Measurements from ENCODE around the gene LYZL6. TPM values are rescaled to one million over a fixed set of nuclear protein-coding genes. Genes with fewer than 3 reads are reported as not detected.

The LYZL6 gene, protein sequence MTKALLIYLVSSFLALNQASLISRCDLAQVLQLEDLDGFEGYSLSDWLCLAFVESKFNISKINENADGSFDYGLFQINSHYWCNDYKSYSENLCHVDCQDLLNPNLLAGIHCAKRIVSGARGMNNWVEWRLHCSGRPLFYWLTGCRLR
- total RNA-seq = not detected in 2 replicates

DNA sequence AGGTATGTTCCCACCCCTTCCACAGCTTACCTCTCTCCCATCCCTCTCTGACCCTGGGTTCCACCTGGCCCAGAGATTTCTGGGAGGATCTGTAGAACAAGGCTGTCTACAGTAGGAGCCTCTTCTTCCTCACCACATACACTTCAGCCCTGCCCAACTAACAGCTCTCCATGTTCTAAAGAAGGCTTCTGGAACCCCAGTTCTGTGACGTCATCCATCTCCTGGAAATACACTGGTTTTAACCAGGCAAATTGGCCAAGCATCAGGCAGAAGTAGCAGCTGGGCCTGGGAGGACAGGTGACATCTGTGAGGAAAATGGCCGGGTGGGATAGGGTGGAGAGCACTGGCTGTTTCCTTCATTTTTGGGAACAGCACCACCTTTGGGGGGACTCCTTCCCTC, at the start of gene LYZL6:
Gene LYZL6 (minus strand): TSS at position 177 of the 400 bp plus-strand sequence. CDS start 4,357 bp downstream, outside the sequence.
- DNase-seq (ENCODE audit: low read depth in 2 of 2) = no peak

DNA sequence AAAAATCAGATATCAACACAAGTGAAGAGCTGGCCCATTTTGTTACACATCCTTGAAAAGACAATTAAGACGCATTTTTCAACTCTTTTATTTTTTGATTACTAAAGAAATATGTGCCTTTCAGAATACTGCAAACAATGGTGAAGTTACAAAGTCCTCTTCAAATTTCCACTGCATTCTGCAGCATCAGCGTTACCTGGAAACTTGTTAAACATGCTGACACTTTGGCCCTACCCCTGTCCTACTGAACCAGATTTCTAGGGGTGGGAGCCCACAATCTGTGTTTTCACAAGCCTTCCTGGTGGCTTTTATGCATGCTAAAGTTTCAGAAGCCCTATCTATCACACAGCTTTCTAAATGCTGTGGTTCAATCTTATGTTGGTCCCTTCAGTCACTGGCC, 47.6 kb upstream of the LYZL6 start:
- no peak for DNase-seq (ENCODE audit: low read depth in 2 of 2)

DNA sequence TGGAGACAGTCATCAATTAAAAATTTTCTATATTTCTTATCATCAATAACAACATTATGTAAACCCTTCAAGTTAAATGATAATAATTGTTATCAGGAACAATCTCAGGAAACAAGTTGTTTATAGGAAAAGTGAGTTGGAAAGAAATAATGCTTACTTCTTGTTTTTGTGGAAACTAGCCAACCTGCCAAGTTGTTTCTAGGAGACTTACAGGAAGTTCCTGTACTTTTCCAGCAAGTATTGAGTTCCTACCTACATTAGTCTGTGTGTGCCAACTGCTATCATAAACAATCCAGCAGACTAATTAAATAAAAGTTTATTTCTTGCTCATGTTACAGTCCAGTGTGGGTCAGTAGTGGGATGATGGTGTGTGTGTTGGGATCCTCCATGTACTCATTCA, 44.7 kb upstream of the LYZL6 start:
- DNase-seq (ENCODE audit: low read depth in 2 of 2) = peak in 1 of 2 donors; percentile 88

DNA sequence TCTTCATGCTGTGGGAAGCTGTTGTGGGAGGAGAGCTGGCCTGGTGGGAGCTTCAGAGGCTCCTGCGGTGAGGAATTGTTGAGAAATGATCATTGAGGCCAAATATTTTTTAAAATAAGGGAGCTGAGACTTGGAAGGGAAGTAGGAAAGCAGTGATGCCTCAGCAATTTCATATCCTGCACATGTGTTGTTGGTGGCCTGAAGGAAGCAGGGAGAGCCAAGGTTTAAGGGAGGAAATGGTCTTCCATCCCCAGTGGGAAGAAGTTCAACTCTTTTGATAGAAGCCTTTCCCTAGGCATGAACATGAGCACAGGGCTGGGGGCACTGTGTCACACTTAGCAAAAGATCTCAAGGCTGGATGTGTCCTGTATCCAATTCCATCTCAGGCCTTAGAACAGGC, 43.1 kb upstream of the LYZL6 start, which contains the start of gene CCL14:
Gene CCL14 (minus strand): TSS at position 87 of the 400 bp plus-strand sequence. CDS start 80 bp downstream, at position 7.
- DNase-seq (ENCODE audit: low read depth in 2 of 2) = peak in 1 of 2 donors; percentile 56

DNA sequence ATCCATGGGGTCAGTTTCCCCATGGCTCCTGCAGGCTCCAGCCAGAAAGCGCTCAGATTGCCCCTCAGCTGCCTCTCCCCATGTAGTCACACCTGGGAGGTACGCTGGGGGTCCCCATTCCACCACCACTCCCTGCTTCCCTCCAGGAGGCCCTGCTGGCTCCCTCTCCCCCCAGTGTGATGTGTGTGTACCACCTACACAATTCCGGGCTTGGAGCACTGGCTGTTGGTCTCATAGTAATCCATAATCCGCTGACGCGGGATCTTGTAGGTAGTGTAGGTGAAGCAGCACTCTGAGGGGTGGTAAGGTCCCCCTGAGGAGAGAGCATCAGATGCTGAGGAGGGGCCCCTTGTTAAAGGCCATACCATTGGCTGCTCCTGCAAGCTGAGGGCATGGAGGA, 40.6 kb upstream of the LYZL6 start:
- DNase-seq (ENCODE audit: low read depth in 2 of 2) = no peak

DNA sequence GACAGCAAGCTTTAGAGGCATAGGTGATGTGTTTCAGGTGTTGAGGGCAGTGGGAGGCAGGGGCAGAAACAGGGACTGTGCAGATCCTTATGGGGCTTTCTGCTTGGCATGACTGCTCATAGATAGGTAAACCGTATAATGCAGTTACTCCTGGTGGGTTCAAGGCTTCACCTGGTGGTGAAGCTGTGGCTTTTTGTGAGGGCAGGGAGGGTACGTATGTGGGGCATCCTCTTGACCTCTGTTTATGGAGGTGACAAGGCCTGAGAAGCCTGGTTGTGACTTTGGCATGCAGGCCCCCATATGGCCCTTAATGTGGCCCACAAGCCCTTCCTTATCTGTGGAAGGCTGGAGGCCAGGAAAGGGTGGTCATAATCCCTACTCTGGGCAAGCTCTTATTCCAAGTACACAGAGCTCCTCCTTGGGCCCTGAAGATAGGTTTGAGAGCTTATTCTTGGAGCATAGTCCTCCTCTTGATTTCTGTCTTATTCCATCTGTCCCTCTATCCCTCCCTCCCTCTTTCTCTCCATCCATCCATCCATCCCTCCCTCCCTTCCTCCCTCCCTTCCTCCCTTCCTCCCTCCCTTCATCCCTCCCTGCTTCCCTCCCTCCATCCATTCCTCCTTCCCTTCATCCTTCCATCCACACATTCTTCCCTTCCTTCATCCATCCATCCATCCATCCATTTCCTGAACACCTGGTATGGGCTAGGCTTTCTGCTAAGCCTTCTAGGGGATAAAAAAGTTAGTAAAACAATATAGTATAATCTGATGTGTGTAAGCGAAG, 39.1 kb upstream of the LYZL6 start:
- no peak for DNase-seq (ENCODE audit: low read depth in 2 of 2)

DNA sequence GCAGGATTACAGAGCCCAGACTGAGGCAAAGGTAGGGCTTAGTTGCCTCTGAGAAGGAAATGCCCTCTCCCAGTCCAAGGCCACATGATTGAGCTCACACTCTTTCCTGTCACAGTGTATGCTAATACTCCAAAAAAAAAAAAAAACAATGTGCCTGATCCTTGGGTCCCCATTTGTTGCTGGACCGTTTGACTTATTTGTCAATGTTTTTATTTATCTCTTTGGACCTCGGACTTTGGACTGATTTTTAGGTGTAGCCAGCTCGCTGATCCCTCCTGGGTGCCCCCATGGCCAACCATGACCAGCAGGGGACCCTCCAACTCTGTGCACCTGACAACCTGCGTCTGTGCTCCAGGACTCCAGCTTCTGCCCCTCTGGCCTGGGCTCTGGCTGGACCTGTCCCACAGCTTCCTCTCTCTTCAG, 38.4 kb upstream of the LYZL6 start:
- no peak for DNase-seq (ENCODE audit: low read depth in 2 of 2)

DNA sequence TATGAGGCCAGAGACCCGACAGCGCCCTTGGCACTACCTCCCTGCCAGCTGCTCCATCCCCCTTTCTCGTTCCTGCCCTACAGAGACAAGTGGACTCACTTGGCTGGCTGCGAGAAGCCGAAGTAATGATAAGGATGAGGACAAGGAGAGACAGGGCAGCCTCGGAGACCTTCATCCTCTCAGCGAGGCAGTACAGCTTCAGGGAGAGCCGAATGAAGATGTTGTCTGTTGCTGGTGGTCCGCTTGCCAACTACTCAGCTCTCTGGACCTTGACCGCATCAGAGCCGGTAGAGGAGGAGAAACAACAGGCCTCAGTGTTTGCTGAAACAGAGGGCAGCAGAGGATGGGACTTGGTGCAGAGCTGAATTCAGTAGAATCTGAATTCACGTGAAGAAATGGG, 37.7 kb upstream of the LYZL6 start, which contains the start of gene CCL16:
Gene CCL16 (minus strand): TSS at position 252 of the 400 bp plus-strand sequence. CDS start 77 bp downstream, at position 175.
- DNase-seq (ENCODE audit: low read depth in 2 of 2) = no peak

DNA sequence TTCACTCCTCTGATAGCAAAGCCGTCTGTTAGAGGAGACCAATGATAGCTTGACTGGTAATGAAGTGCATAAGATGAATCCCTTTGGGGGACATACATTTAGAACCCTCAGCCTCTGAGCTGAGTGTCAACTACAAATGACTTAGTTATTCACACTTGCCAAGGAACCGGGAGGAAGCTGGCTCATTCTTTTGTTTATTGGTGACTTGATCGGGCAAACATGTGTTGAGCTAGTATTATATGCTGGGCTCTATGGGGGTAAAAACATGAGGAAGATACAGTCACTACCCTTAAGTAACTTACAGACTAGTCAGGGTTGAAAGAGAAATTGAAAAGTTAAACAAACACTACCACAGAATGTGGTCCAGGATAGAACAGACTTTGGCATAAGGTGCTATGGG, 34.8 kb upstream of the LYZL6 start:
- peak in 1 of 2 donors; percentile 39 for DNase-seq (ENCODE audit: low read depth in 2 of 2)

DNA sequence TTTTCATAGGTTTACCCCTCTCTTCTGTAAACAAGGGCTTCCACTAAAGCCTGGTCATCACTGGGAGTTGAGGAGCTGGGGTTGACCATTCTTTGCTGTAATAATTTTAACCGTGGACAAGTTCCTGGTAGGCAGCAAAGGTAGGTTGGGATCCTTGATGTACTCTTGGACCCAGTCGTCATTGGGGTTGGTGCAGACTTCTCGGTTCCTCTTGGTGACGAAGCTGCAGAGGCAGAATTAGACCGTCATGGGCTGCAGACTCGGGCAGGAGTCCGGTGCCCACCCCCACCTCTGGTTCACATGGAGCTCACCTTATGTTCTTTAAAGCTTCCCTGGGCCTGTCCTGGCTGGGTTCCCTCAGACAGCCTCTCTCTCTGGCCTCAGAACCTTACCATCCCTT, 34.0 kb upstream of the LYZL6 start:
- no peak for DNase-seq (ENCODE audit: low read depth in 2 of 2)

DNA sequence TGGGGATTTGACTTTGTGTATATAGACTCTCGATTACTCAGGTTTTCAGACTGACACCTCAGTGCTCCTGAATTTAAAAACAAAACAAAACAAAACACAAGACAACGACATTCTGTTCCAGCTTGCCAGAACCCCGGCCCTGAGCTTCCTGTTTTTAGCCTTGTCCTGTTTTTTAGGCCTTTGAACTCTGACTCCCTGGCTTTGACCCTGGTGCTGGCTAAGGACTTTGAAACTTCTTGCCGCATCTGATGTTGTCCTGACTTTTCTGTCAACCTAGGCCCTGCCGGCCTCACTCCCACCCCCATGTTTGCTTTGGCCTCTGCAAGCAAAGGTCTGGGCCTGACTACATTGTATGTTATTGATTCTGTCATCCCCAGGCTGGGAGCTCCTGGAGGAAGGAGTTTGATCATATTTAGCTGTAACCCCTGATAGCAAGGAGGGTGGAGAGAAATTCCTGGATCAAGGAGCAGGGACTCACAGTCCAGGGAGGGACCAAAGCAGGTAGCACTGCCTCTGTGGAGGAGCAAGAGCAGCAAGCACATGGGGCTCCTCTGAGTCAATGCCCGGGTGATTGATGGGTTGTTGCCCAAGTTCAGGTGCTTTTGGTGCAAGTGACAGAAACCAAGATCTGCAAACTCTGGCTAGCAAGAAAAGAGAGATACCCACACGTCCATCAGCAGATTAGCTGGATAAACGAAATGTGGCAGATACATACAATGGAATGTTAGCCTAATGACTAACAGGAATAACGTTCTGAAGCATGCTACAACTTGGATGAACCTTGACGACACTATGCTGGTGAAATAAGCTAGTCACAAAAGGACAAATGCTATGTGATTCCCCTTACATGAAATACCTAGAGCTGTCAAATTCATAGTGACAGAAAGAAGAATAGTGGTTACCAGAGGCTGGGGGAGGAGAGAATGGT, 30.1 kb upstream of the LYZL6 start:
- peak in 1 of 2 donors; percentile 85 for DNase-seq (ENCODE audit: low read depth in 2 of 2)

DNA sequence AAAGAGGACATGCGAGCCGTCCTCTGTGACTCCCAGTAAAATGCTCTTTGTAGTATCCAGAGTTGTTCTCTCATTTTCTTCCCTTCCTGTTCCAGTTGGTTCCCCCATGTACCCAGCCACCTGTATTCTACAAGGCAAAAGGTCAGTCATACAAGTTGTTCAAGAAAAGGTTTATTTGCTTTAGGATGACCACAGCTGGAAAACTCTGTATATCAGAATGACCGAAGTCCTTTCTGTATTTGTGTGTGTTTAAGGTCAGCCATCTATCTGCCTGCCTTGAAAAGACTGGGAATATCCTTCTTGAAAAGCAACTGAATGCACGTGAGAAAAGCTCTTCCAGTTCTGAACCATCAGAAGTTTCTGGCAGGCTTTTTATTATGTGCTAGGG, 29.4 kb upstream of the LYZL6 start:
- no peak for DNase-seq (ENCODE audit: low read depth in 2 of 2)

DNA sequence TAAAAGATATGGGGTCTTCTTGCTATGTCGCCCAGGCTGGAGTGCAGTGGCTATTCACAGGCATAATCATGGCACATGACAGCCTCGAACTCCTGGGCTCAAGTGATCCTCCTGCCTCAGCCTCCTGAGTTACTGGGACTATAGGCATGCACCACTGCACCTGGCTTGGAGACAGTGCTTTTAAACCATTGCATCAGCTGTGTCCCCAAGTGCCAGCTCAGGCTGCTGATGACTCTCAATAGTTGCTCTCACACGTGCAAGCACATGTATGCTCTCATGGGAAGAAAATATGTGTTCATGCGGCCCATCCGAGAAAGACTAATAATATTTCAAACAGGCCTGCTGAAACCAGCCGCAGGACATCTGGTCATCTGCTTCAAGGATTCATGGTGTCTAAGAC, 29.0 kb upstream of the LYZL6 start:
- no peak for DNase-seq (ENCODE audit: low read depth in 2 of 2)

DNA sequence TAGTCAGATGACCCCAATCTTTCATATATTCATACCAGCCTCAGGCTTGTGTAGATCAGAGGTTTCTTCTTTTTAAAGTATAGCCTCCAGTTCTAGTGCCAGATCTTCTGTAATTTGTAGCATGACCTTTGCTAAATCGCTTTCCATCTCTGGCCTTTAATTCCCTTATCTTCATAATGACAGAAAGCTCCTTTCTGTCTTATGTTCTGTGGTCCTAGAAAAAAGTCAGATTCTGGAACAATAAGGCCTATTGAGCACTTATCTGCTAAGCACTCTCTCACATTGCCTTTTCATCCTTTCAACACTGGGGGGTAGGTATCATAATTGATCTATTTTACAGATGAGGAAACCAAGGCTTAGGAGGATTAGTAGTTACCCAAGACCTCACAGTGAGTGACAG, 28.6 kb upstream of the LYZL6 start:
- DNase-seq (ENCODE audit: low read depth in 2 of 2) = no peak

DNA sequence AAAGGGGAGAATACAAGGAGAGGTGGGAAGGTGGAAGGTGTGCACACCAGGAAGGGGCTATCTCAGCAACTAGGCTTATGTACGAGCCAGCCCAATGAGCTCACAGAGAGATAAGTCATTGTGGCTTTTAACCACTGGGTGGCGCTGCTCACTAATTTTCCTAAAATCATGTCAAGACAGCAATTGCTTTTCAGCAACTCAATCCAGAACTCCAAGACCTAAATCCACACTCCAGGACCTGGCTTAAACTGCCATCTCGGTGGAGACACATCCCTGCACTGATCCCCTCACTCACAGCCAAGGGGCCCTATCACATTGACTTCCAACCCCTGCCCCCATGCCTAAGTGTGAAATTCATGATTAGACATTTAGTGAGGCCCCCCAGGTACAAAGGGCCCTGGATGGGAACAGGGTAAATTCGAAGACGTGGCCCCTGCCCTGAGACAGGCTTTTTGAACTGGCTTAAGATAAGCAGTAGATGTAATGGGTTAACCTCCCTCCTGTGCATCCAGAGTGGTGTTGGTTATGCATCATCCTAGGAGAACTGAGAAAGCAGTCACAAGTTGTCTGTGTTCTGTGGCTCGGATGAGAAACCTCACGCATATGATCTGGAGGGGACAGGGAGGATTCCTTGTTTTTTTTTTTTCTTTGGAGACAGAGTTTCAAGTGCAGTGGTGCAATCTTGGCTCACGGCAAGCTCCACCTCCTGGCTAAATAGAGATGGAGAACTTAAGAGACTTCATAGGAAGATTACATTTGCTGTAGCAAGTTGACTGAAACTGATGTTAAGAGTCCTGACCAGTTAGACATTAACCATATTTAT, 26.3 kb upstream of the LYZL6 start:
- peak; percentile 68 to 84 for DNase-seq (ENCODE audit: low read depth in 2 of 2)

DNA sequence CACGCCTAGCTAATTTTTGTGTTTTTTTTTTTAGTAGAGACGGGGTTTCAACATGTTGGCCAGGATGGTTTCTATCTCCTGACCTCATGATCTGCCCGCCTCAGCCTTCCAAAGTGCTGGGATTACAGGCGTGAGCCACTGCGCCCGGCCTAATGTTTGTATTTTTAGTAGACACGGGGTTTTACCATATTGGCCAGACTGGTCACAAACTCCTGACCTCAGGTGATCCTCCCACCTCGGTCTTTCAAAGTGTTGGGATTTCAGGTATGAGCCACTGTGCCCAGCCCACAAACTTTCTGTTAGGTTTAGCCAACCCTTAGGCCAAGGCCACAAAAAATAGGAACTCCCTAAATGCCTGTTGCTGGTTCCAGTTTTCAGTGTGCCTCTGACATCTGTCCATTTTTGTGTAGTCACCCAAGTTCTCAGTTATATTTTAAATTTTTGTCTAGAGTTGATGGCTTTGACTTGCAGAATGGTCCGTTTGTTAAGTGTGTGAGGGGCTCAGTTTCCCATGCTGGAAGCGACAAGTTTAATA, 25.1 kb upstream of the LYZL6 start:
- no peak for DNase-seq (ENCODE audit: low read depth in 2 of 2)

DNA sequence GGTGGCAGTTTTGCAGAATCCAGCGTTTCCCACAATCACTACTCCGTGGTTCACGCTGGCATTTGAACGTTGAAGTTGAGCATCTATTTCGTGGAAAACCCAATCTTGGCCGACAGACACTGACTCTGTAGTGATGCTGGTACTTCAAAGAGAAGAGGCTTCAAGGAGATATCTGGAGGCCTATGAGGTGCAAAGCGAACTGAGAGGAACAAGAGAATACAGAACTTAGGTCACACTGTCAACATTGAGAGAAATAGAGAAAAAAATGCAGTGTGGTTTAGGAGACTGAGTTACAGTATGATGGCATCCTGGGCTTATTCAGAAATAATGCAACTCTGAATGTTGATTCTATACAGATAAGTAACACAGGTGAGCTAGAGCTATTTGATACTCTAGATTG, 21.8 kb upstream of the LYZL6 start:
- no peak for DNase-seq (ENCODE audit: low read depth in 2 of 2)

DNA sequence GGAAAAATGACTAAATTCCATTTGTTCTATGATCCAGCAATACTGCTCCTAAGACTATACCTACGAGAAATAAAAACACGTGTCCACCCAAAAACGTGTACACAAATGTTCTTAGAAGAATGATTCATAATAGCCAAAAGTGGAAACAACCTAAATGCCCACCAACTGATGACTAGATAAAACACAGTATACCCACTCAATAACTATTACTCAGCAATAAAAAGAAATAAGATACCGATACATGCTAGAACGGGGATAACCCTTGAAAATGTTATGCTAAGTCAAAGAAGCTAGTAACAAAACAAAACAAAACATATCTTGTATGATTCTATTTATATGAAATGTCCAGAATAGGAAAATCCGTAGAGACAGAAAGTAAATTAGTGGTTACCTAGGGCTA, 20.1 kb upstream of the LYZL6 start:
- no peak for DNase-seq (ENCODE audit: low read depth in 2 of 2)

DNA sequence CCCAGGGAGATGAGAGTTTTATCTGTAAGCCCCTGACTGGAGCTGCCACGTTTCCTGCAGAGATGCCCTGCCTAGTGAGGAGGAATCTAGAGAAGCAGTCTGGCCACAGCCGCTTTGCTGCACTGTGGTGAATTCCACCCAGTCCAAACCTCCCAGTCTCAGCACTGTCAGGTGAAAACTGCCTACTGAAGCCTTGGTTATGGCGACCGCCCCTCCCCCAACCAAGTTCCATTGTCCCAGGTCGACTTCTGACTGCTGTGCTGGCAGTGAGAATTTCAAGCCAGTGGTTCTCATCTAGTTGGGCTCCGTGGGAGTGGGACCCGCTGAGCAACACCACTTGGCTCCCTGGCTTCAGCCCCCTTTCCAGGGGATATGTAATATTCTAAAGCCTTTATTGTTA, 10.2 kb upstream of the LYZL6 start:
- DNase-seq (ENCODE audit: low read depth in 2 of 2) = no peak

DNA sequence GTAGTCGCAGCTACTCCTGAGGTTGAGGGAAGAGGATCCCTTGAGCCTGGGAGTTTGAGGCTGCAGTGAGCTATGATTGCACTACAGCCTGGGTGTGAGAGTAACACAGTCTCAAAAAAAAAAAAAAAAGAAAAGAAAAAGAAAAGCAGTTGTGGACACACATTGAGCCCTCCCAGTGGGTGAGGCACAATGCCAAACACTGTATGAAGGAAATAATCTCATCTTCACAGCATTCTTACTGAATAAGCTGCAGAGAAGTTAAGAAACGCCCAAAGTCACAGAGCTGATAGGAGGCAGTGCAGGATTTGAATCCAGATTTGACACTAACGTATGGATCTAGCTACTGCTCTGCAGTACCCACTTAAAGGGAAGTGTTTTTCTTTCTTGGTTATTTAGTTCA, 5.9 kb upstream of the LYZL6 start:
- no peak for DNase-seq (ENCODE audit: low read depth in 2 of 2)

DNA sequence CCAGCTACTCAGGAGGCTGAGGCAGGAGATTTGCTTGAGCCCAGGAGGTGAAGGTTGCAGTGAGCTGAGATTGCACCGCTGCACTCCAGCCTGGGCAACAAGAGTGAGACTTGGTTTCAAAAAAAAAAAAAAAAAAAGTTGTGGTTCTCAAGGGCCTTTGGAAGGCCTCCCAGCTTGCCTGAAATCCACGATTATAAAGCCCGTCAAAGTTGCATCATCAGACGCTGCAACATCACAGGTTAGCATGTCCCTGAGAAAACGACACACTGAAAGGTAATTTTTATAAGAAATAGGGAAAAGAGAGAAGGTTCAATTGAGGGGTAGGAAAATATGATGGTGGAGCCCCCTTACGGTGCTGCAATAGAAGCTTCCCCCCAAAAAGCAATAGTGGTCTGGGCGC, 4.6 kb upstream of the LYZL6 start:
- no peak for DNase-seq (ENCODE audit: low read depth in 2 of 2)

Data from dermis microvascular lymphatic vessel endothelial cell (primary cell).